HepG2 (cell line): ENCODE measurements around the gene SLC25A11. TPM values are rescaled to one million over a fixed set of nuclear protein-coding genes. Genes with fewer than 3 reads are reported as not detected.

ENCODE experiments used
- AGO2 ChIP-seq: fragments of 200-400 bp; formaldehyde crosslinking; optimal IDR thresholded peaks from 2 replicates; pipeline ENCODE3; 2017; ENCODE audit warnings: mild to moderate bottlenecking, low read depth, low read length, moderate library complexity
- BRD4 ChIP-seq: sonication (generic); formaldehyde crosslinking; IDR thresholded peaks from 2 replicates; pipeline ENCODE4 v1.4.0; 2020; ENCODE audit warnings: missing genetic modification reagents
- KIAA2018 ChIP-seq: sonication (generic); formaldehyde crosslinking; IDR thresholded peaks from 2 replicates; pipeline ENCODE4 v1.5.0; 2020; ENCODE audit warnings: mild to moderate bottlenecking, missing genetic modification reagents, borderline replicate concordance
- KLF15 ChIP-seq: sonication (generic); formaldehyde crosslinking; IDR thresholded peaks from 2 replicates; pipeline ENCODE4 v1.8.1; 2023; ENCODE audit warnings: borderline replicate concordance, mild to moderate bottlenecking, inconsistent platforms, missing genetic modification reagents, mixed read lengths
- RARA ChIP-seq: IDR thresholded peaks from 2 replicates; pipeline ENCODE4 v1.6.1; 2016; ENCODE audit warnings: missing genetic modification reagents, missing compliant biosample characterization
- RFXANK ChIP-seq: IDR thresholded peaks from 2 replicates; pipeline ENCODE4 v1.6.1; 2016
- SMAD9 ChIP-seq: sonication (generic); formaldehyde crosslinking; IDR thresholded peaks from 2 replicates; pipeline ENCODE4 v1.5.1; 2020; ENCODE audit warnings: mild to moderate bottlenecking, missing genetic modification reagents
- YEATS2 ChIP-seq: sonication (generic); formaldehyde crosslinking; IDR thresholded peaks from 2 replicates; pipeline ENCODE4 v1.4.0; 2020; ENCODE audit warnings: missing genetic modification reagents, borderline replicate concordance
- ZFP82 ChIP-seq: sonication (generic); formaldehyde crosslinking; IDR thresholded peaks from 2 replicates; pipeline ENCODE4 v1.5.1; 2020; ENCODE audit warnings: mild to moderate bottlenecking, missing genetic modification reagents, borderline replicate concordance
- ZFP91 ChIP-seq: sonication (generic); formaldehyde crosslinking; IDR thresholded peaks from 2 replicates; pipeline ENCODE4 v1.9.0; 2022; ENCODE audit warnings: missing genetic modification reagents, mild to moderate bottlenecking, borderline replicate concordance
- ZMYM2 ChIP-seq: sonication (generic); formaldehyde crosslinking; IDR thresholded peaks from 2 replicates; pipeline ENCODE4 v1.8.0; 2022; ENCODE audit warnings: mild to moderate bottlenecking, missing genetic modification reagents
- ZNF207 ChIP-seq: fragments of 450-650 bp; IDR thresholded peaks from 2 replicates; pipeline ENCODE4 v1.6.1; 2016; ENCODE audit warnings: antibody characterized with exemption, borderline replicate concordance
- ZNF292 ChIP-seq: sonication (generic); formaldehyde crosslinking; IDR thresholded peaks from 2 replicates; pipeline ENCODE4 v1.8.1; 2022; ENCODE audit warnings: mild to moderate bottlenecking, low read depth, missing genetic modification reagents, borderline replicate concordance
- ZNF317 ChIP-seq: sonication (generic); formaldehyde crosslinking; IDR thresholded peaks from 2 replicates; pipeline ENCODE4 v1.5.0; 2020; ENCODE audit warnings: mild to moderate bottlenecking, missing genetic modification reagents
- ZNF512 ChIP-seq: sonication (generic); formaldehyde crosslinking; IDR thresholded peaks from 2 replicates; pipeline ENCODE4 v1.4.0; 2020; ENCODE audit warnings: mild to moderate bottlenecking, missing genetic modification reagents
- polyA plus RNA-seq, 8 experiments: library from polyadenylated mRNA; depleted of rRNA in 3 of 8; stranded (reverse) in 7 of 8; unstranded in 1 of 8; fragments of >200 nt; fragmentation: Illumina TruSeq in 4 of 8; extraction: Trizol in 4 of 8; gene quantifications; 2 replicates each; pipeline versions ENCODE4 v1.2.1 to v1.2.3, GENCODE V29; 2011 to 2016; ENCODE audit warnings: low read depth in 4 of 8, missing spikeins in 1 of 8, mixed read lengths in 1 of 8; ENCODE audit not compliant: insufficient read depth in 1 of 8
- total RNA-seq, 5 experiments: library from RNA; depleted of rRNA; stranded (reverse); fragments of >200 nt; fragmentation: Illumina TruSeq; extraction: Trizol; gene quantifications; 2 replicates each; pipeline ENCODE4 v1.2.3, GENCODE V29; 2016; ENCODE audit warnings: low read depth in 1 of 5

The SLC25A11 gene
- total and polyA plus RNA-seq, 2 of the 13 experiments (the other 11 are each of a cell fraction or from before 2014, with no cell fraction given), result 35.4 to 47.2 TPM

GRCh38 chr17:4939796-4940554 lies at the start of gene SLC25A11, which contains the start of gene RNF167 (continued):
- TF ChIP-seq KIAA2018 (no peak), SMAD9 (CRISPR knock-in tag) (no peak), YEATS2 (peak; percentile 95), ZFP82 (CRISPR knock-in tag) (peak; percentile 80; the same call in 1 of the 2 replicates), RFXANK (no peak), ZFP91 (CRISPR knock-in tag) (peak; percentile 45; the same call in 1 of the 2 replicates), ZNF292 (CRISPR knock-in tag) (no peak), ZNF317 (no peak), BRD4 (peak; percentile 59; the same call in 1 of the 2 replicates), AGO2 (peak; percentile 68), KLF15 (no peak), ZNF512 (no peak), ZNF207 (no peak), RARA (CRISPR knock-in tag) (no peak; the same call in 1 of the 2 replicates), ZMYM2 (no peak)
